WTC11 (cell line): ENCODE measurements around the gene FHIP1B. TPM values are rescaled to one million over a fixed set of nuclear protein-coding genes. Genes with fewer than 3 reads are reported as not detected.

Experiments
- ATAC-seq: fragments of 200-7000 bp; cut with Tn5 transposase; 2 replicates; pipeline ENCODE4 v1.10.0; 2021; ENCODE audit warnings: mild to moderate bottlenecking, moderate library complexity
- CTCF ChIA-PET: fragments of 300-600 bp; sonication (Branson Sonifier 250); formaldehyde crosslinking; loops from one replicate; lab custom pipeline; 2021; ENCODE audit warnings: antibody characterized with exemption; lab: Charles Lee
- POLR2A ChIA-PET: fragments of 350-600 bp; sonication (Branson Sonifier 250); formaldehyde crosslinking; loops from one replicate; lab custom pipeline; 2021; ENCODE audit warnings: antibody characterized with exemption; lab: Charles Lee
- DNase-seq: peaks from one replicate; pipeline ENCODE4 v3.0.0; 2021; ENCODE audit warnings: low spot score
- H3K27ac Mint-ChIP-seq: 2 replicates; pipeline ENCODE4 v1.8.0; 2021; ENCODE audit warnings: mixed read lengths
- H3K27me3 Mint-ChIP-seq: 2 replicates; pipeline ENCODE4 v1.8.0; 2021; ENCODE audit warnings: low read depth, mild to moderate bottlenecking, moderate library complexity, mixed read lengths
- H3K36me3 Mint-ChIP-seq: 2 replicates; pipeline ENCODE4 v1.8.0; 2021; ENCODE audit warnings: mixed read lengths
- H3K4me1 Mint-ChIP-seq: 2 replicates; pipeline ENCODE4 v1.8.0; 2022; ENCODE audit warnings: mixed read lengths
- H3K4me3 Mint-ChIP-seq: 2 replicates; pipeline ENCODE4 v1.8.0; 2021; ENCODE audit warnings: mild to moderate bottlenecking, moderate library complexity, mixed read lengths
- H3K9me3 Mint-ChIP-seq: 2 replicates; pipeline ENCODE4 v1.8.0; 2021; ENCODE audit warnings: mixed read lengths
- AR ChIP-seq: fragments of 250-450 bp; sonication (Bioruptor Pico); IDR thresholded peaks from 2 replicates; pipeline ENCODE4 v1.9.0; 2021; ENCODE audit warnings: mild to moderate bottlenecking
- ATF1 ChIP-seq: sonication (generic); formaldehyde crosslinking; IDR thresholded peaks from 2 replicates; pipeline ENCODE4 v1.8.1; 2023; ENCODE audit warnings: mild to moderate bottlenecking, moderate library complexity, missing genetic modification reagents
- CBFB ChIP-seq: sonication (generic); formaldehyde crosslinking; IDR thresholded peaks from 2 replicates; pipeline ENCODE4 v1.8.1; 2022; ENCODE audit warnings: mild to moderate bottlenecking, low read depth, missing genetic modification reagents
- ELF4 ChIP-seq: sonication (generic); formaldehyde crosslinking; IDR thresholded peaks from 2 replicates; pipeline ENCODE4 v1.8.1; 2022; ENCODE audit warnings: low read depth, mild to moderate bottlenecking, moderate library complexity, missing genetic modification reagents
- GABPB1 ChIP-seq: sonication (generic); formaldehyde crosslinking; IDR thresholded peaks from 2 replicates; pipeline ENCODE4 v1.8.1; 2023; ENCODE audit warnings: mild to moderate bottlenecking, missing genetic modification reagents
- HMGA2 ChIP-seq: fragments of 250-450 bp; sonication (Bioruptor Pico); IDR thresholded peaks from 2 replicates; pipeline ENCODE4 v1.4.0; 2021; ENCODE audit warnings: mild to moderate bottlenecking, moderate library complexity
- IRF1 ChIP-seq: sonication (generic); formaldehyde crosslinking; IDR thresholded peaks from 2 replicates; pipeline ENCODE4 v1.8.0; 2023; ENCODE audit warnings: missing genetic modification reagents
- MAX ChIP-seq: sonication (generic); formaldehyde crosslinking; IDR thresholded peaks from 2 replicates; pipeline ENCODE4 v1.8.0; 2022; ENCODE audit warnings: mild to moderate bottlenecking, missing genetic modification reagents
- MLX ChIP-seq: sonication (generic); formaldehyde crosslinking; IDR thresholded peaks from 2 replicates; pipeline ENCODE4 v1.8.1; 2023; ENCODE audit warnings: mild to moderate bottlenecking, missing genetic modification reagents, moderate library complexity
- MYBL2 ChIP-seq: sonication (generic); formaldehyde crosslinking; IDR thresholded peaks from 2 replicates; pipeline ENCODE4 v1.8.1; 2023; ENCODE audit warnings: mild to moderate bottlenecking, moderate library complexity, missing genetic modification reagents
- NFATC4 ChIP-seq: fragments of 250-450 bp; sonication (Bioruptor Pico); IDR thresholded peaks from 2 replicates; pipeline ENCODE4 v1.9.0; 2021; ENCODE audit warnings: mild to moderate bottlenecking
- NR1H2 ChIP-seq: sonication (generic); formaldehyde crosslinking; IDR thresholded peaks from 2 replicates; pipeline ENCODE4 v1.9.0; 2021; ENCODE audit warnings: mild to moderate bottlenecking, moderate library complexity, missing genetic modification reagents
- PRDM15 ChIP-seq: sonication (generic); formaldehyde crosslinking; IDR thresholded peaks from 2 replicates; pipeline ENCODE4 v1.8.0; 2022; ENCODE audit warnings: missing genetic modification reagents
- RELA ChIP-seq: sonication (generic); formaldehyde crosslinking; IDR thresholded peaks from 2 replicates; pipeline ENCODE4 v1.8.1; 2022; ENCODE audit warnings: missing genetic modification reagents, mild to moderate bottlenecking, borderline replicate concordance
- TP53 ChIP-seq: sonication (generic); formaldehyde crosslinking; IDR thresholded peaks from 2 replicates; pipeline ENCODE4 v1.8.1; 2023; ENCODE audit warnings: mild to moderate bottlenecking, missing genetic modification reagents
- ZBTB43 ChIP-seq: sonication (generic); formaldehyde crosslinking; IDR thresholded peaks from 2 replicates; pipeline ENCODE4 v1.8.1; 2023; ENCODE audit warnings: mild to moderate bottlenecking, missing genetic modification reagents
- ZNF138 ChIP-seq: sonication (generic); formaldehyde crosslinking; conservative IDR thresholded peaks from 2 replicates; pipeline ENCODE4 v1.8.1; 2022; ENCODE audit warnings: mild to moderate bottlenecking, moderate library complexity, missing genetic modification reagents
- ZNF396 ChIP-seq: fragments of 250-450 bp; sonication (Bioruptor Pico); IDR thresholded peaks from 2 replicates; pipeline ENCODE4 v1.8.0; 2021; ENCODE audit warnings: mild to moderate bottlenecking, moderate library complexity, borderline replicate concordance
- total RNA-seq: library from RNA; stranded (reverse); gene quantifications from 3 replicates; pipeline ENCODE4 v1.2.3, GENCODE V29; 2021

Gene FHIP1B
- total RNA-seq, 1 experiment from 2014 or later = 24.8 TPM

- TF ChIP-seq PRDM15 (no peak), HMGA2 (CRISPR knock-in tag) (no peak), ELF4 (no peak), ZNF396 (CRISPR knock-in tag) (no peak), NFATC4 (CRISPR knock-in tag) (no peak), CBFB (no peak), MYBL2 (CRISPR knock-in tag) (no peak)
These were observed 5.7 kb upstream of the FHIP1B start (continued) for GRCh38 chr11:6240139-6240538.

GRCh38 chr11:6238902-6239301, 4.5 kb upstream of the FHIP1B start, which contains the start of gene CNGA4:
CNGA4 (plus strand) TSS chr11:6239089; CDS start chr11:6239207, 118 bp downstream.
- Mint-ChIP-seq H3K36me3 (no peaks in the 10 kb centered on the region), H3K27me3 (no peaks in the 10 kb centered on the region), H3K4me1 (peaks cover 21% of the 10 kb centered on the region), H3K4me3 (no peak within 1 kb of the TSS), H3K27ac (no peak within 1 kb of the TSS), H3K9me3 (no peaks in the 10 kb centered on the region)
- POLR2A ChIA-PET = no interaction called here
- TF ChIP-seq NR1H2 (CRISPR knock-in tag) (no peak), GABPB1 (CRISPR knock-in tag) (no peak), HMGA2 (CRISPR knock-in tag) (no peak), ZNF138 (CRISPR knock-in tag) (no peak), AR (no peak), ZBTB43 (CRISPR knock-in tag) (no peak), IRF1 (CRISPR knock-in tag) (no peak), TP53 (CRISPR knock-in tag) (no peak), RELA (no peak), ATF1 (no peak), MLX (no peak), MAX (CRISPR knock-in tag) (no peak)
- no peak for ATAC-seq
- CTCF ChIA-PET = interaction anchor here (1.0 to 3.5 kb wide), 4 partner anchors 13 to 115 kb away, joined by 3 to 24 read pairs (median 4); no protein-coding TSS in a partner anchor
- DNase-seq = no peak
